Measurements from ENCODE around the gene SMURF1.

Gene SMURF1

DNA sequence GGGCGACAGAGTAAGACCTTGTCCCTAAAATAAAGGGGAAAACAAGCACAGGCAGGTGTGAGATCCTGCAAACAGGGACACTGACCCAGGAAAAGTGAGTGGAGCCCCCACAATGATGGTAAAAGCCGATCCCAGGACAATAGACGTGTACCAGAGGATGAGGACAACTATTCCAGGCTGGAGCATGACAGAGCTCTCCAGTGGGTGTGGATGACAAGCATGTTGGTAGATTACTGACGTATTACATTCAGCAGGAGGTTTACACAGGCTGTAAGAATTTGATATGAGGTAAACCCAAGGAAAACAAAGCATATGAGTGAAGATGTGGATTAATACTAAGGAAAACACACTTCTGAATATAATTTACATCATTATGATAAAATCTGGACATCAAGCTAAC is 27.8 kb upstream of the SMURF1 start:
- TF ChIP-seq EZH2 (IDR thresholded peaks at IDR 0.05; ENCODE audit: borderline replicate concordance, low read length): no peak
- TF ChIP-seq CTCF (IDR thresholded peaks at IDR 0.05; ENCODE audit: low read length): no peak
- H3K27ac ChIP-seq (ENCODE audit: low read depth, low read length, poor library complexity, severe bottlenecking): no peak overlapping the region
- no peaks in the 10 kb centered on the region for H3K9me2 ChIP-seq (ENCODE audit: low read depth, low read length)
- no peaks in the 10 kb centered on the region for H3K36me3 ChIP-seq (ENCODE audit: insufficient read depth, low read length)
- no peaks in the 10 kb centered on the region for H3K79me2 ChIP-seq (ENCODE audit: insufficient read depth, low read length)
- H3K4me2 ChIP-seq (ENCODE audit: low read length): no peak overlapping the region
- peaks cover 13% of the 10 kb centered on the region for H3K27me3 ChIP-seq (ENCODE audit: insufficient read depth, low read length)
- H3K4me1 ChIP-seq (ENCODE audit: insufficient read depth, low read length, severe bottlenecking): no peaks in the 10 kb centered on the region
- H3F3A ChIP-seq (ENCODE audit: insufficient read depth, low read length): no peaks in the 10 kb centered on the region
- H2AFZ ChIP-seq (ENCODE audit: low read length): no peak overlapping the region
- H3K9ac ChIP-seq (ENCODE audit: low read length): no peak overlapping the region
- H3K4me3 ChIP-seq (ENCODE audit: low read depth, low read length, poor library complexity, severe bottlenecking): no peak overlapping the region
- H3K9me3 ChIP-seq (ENCODE audit: low read length): no peaks in the 10 kb centered on the region
- no peaks in the 10 kb centered on the region for H4K20me1 ChIP-seq (ENCODE audit: insufficient read depth, low read length)

GRCh38 chr7:99170730-99171074 is 26.8 kb upstream of the SMURF1 start:
- Histone ChIP-seq H2AFZ (ENCODE audit: low read length) (no peak overlapping the region), H3K79me2 (ENCODE audit: insufficient read depth, low read length) (no peaks in the 10 kb centered on the region), H3K4me1 (ENCODE audit: insufficient read depth, low read length, severe bottlenecking) (no peaks in the 10 kb centered on the region), H3K36me3 (ENCODE audit: insufficient read depth, low read length) (no peaks in the 10 kb centered on the region), H3K4me3 (ENCODE audit: low read depth, low read length, poor library complexity, severe bottlenecking) (no peak overlapping the region), H3F3A (ENCODE audit: insufficient read depth, low read length) (no peaks in the 10 kb centered on the region), H3K4me2 (ENCODE audit: low read length) (no peak overlapping the region), H3K9ac (ENCODE audit: low read length) (no peak overlapping the region), H3K27me3 (ENCODE audit: insufficient read depth, low read length) (peaks cover 9% of the 10 kb centered on the region), H3K9me2 (ENCODE audit: low read depth, low read length) (no peaks in the 10 kb centered on the region), H3K27ac (ENCODE audit: low read depth, low read length, poor library complexity, severe bottlenecking) (no peak overlapping the region), H4K20me1 (ENCODE audit: insufficient read depth, low read length) (no peaks in the 10 kb centered on the region), H3K9me3 (ENCODE audit: low read length) (no peaks in the 10 kb centered on the region)
- TF ChIP-seq EZH2 (IDR thresholded peaks at IDR 0.05; ENCODE audit: borderline replicate concordance, low read length): no peak

GRCh38 chr7:99170065-99170729 is 26.3 kb upstream of the SMURF1 start:
- Histone ChIP-seq H3K27me3 (ENCODE audit: insufficient read depth, low read length) (peaks cover 9% of the 10 kb centered on the region), H3K4me1 (ENCODE audit: insufficient read depth, low read length, severe bottlenecking) (no peaks in the 10 kb centered on the region), H2AFZ (ENCODE audit: low read length) (no peak overlapping the region), H3K36me3 (ENCODE audit: insufficient read depth, low read length) (no peaks in the 10 kb centered on the region), H3K27ac (ENCODE audit: low read depth, low read length, poor library complexity, severe bottlenecking) (no peak overlapping the region), H3K9ac (ENCODE audit: low read length) (no peak overlapping the region), H3K4me2 (ENCODE audit: low read length) (no peak overlapping the region), H3K9me2 (ENCODE audit: low read depth, low read length) (no peaks in the 10 kb centered on the region), H3K4me3 (ENCODE audit: low read depth, low read length, poor library complexity, severe bottlenecking) (no peak overlapping the region), H3K79me2 (ENCODE audit: insufficient read depth, low read length) (no peaks in the 10 kb centered on the region), H4K20me1 (ENCODE audit: insufficient read depth, low read length) (no peaks in the 10 kb centered on the region), H3F3A (ENCODE audit: insufficient read depth, low read length) (no peaks in the 10 kb centered on the region), H3K9me3 (ENCODE audit: low read length) (no peaks in the 10 kb centered on the region)
- no peak for TF ChIP-seq EZH2 (IDR thresholded peaks at IDR 0.05; ENCODE audit: borderline replicate concordance, low read length)
- no peak for TF ChIP-seq CTCF (IDR thresholded peaks at IDR 0.05; ENCODE audit: low read length)

DNA sequence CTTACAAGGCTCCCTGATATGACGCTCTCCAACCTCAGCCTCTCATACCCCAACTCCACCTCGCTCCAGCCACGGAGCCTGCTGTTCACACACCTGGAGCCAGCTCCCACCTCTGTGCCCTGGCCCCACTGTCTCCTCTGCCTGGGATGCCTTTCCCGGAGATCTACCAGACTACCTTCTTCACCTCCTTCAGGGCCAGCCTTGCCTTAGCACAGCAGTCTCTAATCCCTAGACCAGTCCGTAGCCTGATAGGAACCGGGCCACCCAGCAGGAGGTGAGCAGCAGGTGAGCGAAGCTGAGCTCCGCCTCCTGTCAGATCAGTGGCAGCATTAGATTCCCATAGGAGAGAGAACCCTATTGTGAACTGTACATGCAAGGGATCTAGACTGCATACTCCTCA is 23.2 kb upstream of the SMURF1 start:
- Histone ChIP-seq H3K9me3 (ENCODE audit: low read length) (no peaks in the 10 kb centered on the region), H3K9ac (ENCODE audit: low read length) (no peak overlapping the region), H3K4me3 (ENCODE audit: low read depth, low read length, poor library complexity, severe bottlenecking) (no peak overlapping the region), H3K36me3 (ENCODE audit: insufficient read depth, low read length) (no peaks in the 10 kb centered on the region), H3K4me2 (ENCODE audit: low read length) (no peak overlapping the region), H4K20me1 (ENCODE audit: insufficient read depth, low read length) (no peaks in the 10 kb centered on the region), H3K27me3 (ENCODE audit: insufficient read depth, low read length) (peaks cover 5% of the 10 kb centered on the region), H3F3A (ENCODE audit: insufficient read depth, low read length) (no peaks in the 10 kb centered on the region), H3K27ac (ENCODE audit: low read depth, low read length, poor library complexity, severe bottlenecking) (no peak overlapping the region), H3K9me2 (ENCODE audit: low read depth, low read length) (no peaks in the 10 kb centered on the region), H2AFZ (ENCODE audit: low read length) (no peak overlapping the region), H3K4me1 (ENCODE audit: insufficient read depth, low read length, severe bottlenecking) (peaks cover 9% of the 10 kb centered on the region), H3K79me2 (ENCODE audit: insufficient read depth, low read length) (no peaks in the 10 kb centered on the region)
- TF ChIP-seq CTCF (IDR thresholded peaks at IDR 0.05; ENCODE audit: low read length) (no peak), EZH2 (IDR thresholded peaks at IDR 0.05; ENCODE audit: borderline replicate concordance, low read length) (no peak)
